GM21360 (cell line): ENCODE data around the gene THEMIS.
"Not testable (repeated sequence)": the region's sequence is repeated elsewhere in the genome, so short reads cannot be mapped to it uniquely, and the experiment has no call there.

Source experiments
- ATAC-seq: cut with Tn5 transposase; IDR thresholded peaks from one replicate; pipeline ENCODE4 v1.9.1; 2021; ENCODE audit warnings: mild to moderate bottlenecking, moderate library complexity; ENCODE audit not compliant: unreplicated experiment

Gene THEMIS

GRCh38 chr6:127900935-127901334 lies at the start of gene THEMIS:
Gene THEMIS (minus strand): TSS chr6:127901058. CDS start chr6:127900932, 126 bp downstream.
- ATAC-seq: no peak

- no peak for ATAC-seq
Observed at GRCh38 chr6:127949251-127949650, 48.4 kb upstream of the THEMIS start.

GRCh38 chr6:127946388-127946787 lies 45.5 kb upstream of the THEMIS start:
- no peak for ATAC-seq

- no peak for ATAC-seq
Observed at GRCh38 chr6:127945434-127946097, 44.7 kb upstream of the THEMIS start.

GRCh38 chr6:127941228-127941627 lies 40.4 kb upstream of the THEMIS start:
- ATAC-seq: no peak

- no peak for ATAC-seq
Observed at GRCh38 chr6:127939442-127940066, 38.7 kb upstream of the THEMIS start.

GRCh38 chr6:127938701-127939100 lies 37.8 kb upstream of the THEMIS start:
- ATAC-seq: no peak

- ATAC-seq: no peak
Observed at GRCh38 chr6:127937747-127938146, 36.9 kb upstream of the THEMIS start.

GRCh38 chr6:127937102-127937501 lies 36.2 kb upstream of the THEMIS start:
- no peak for ATAC-seq

GRCh38 chr6:127934956-127935355 lies 34.1 kb upstream of the THEMIS start:
- ATAC-seq: no peak

GRCh38 chr6:127933852-127934840 lies 33.3 kb upstream of the THEMIS start:
- no peak for ATAC-seq

GRCh38 chr6:127933137-127933536 lies 32.3 kb upstream of the THEMIS start:
- no peak for ATAC-seq

GRCh38 chr6:127932708-127933107 lies 31.9 kb upstream of the THEMIS start:
- ATAC-seq: no peak

- not testable (repeated sequence) for ATAC-seq
Observed at GRCh38 chr6:127926441-127926840, 25.6 kb upstream of the THEMIS start.

- no peak for ATAC-seq
Observed at GRCh38 chr6:127924440-127924839, 23.6 kb upstream of the THEMIS start.

GRCh38 chr6:127924031-127924430 lies 23.2 kb upstream of the THEMIS start:
- no peak for ATAC-seq

- ATAC-seq: no peak
Observed at GRCh38 chr6:127923135-127923534, 22.3 kb upstream of the THEMIS start.

GRCh38 chr6:127921982-127922381 lies 21.1 kb upstream of the THEMIS start:
- no peak for ATAC-seq

GRCh38 chr6:127920804-127921203 lies 19.9 kb upstream of the THEMIS start:
- no peak for ATAC-seq

GRCh38 chr6:127918506-127919427 lies 17.9 kb upstream of the THEMIS start:
- ATAC-seq: no peak
